ENCODE data around the gene CLDN9.
A peak's percentile ranks its signal among the peaks of the same experiment; 100 is the strongest.
"Not testable (repeated sequence)": the region's sequence is repeated elsewhere in the genome, so short reads cannot be mapped to it uniquely, and the experiment has no call there.

Gene CLDN9

GRCh38 chr16:3054965-3055733 lies 42.4 kb downstream of the CLDN9 start:
- peak; percentile 19 for DNase-seq (ENCODE audit: low spot score)
- no peak for TF ChIP-seq CTCF (IDR thresholded peaks at IDR 0.05; ENCODE audit: borderline replicate concordance, control extremely low read depth, extremely low read depth, insufficient read depth, missing control alignments)
- in situ Hi-C loops (cut with MboI; ENCODE audit: low sequenced_read_pairs, unreplicated experiment): no loop called here

- in situ Hi-C loops (cut with MboI; ENCODE audit: low sequenced_read_pairs, unreplicated experiment); DNase-seq (ENCODE audit: low spot score): not testable (repeated sequence)
Measured at GRCh38 chr16:3055734-3056115, 43.0 kb downstream of the CLDN9 start.

GRCh38 chr16:3056336-3057180 lies 43.8 kb downstream of the CLDN9 start:
- in situ Hi-C loops (cut with MboI; ENCODE audit: low sequenced_read_pairs, unreplicated experiment): no loop called here
- DNase-seq (ENCODE audit: low spot score): no peak
- TF ChIP-seq CTCF (IDR thresholded peaks at IDR 0.05; ENCODE audit: borderline replicate concordance, control extremely low read depth, extremely low read depth, insufficient read depth, missing control alignments): no peak

GRCh38 chr16:3057181-3058138 lies 44.7 kb downstream of the CLDN9 start:
- TF ChIP-seq CTCF (IDR thresholded peaks at IDR 0.05; ENCODE audit: borderline replicate concordance, control extremely low read depth, extremely low read depth, insufficient read depth, missing control alignments): no peak
- in situ Hi-C loops (cut with MboI; ENCODE audit: low sequenced_read_pairs, unreplicated experiment): no loop called here

GRCh38 chr16:3058139-3059030 lies 45.7 kb downstream of the CLDN9 start:
- DNase-seq (ENCODE audit: low spot score): peak; percentile 80
- peak; percentile 67 for TF ChIP-seq CTCF (IDR thresholded peaks at IDR 0.05; ENCODE audit: borderline replicate concordance, control extremely low read depth, extremely low read depth, insufficient read depth, missing control alignments)
- in situ Hi-C loops (cut with MboI; ENCODE audit: low sequenced_read_pairs, unreplicated experiment): no loop called here

More at GRCh38 chr16:3057181-3058138, 44.7 kb downstream of the CLDN9 start:
- no peak for DNase-seq (ENCODE audit: low spot score)

GRCh38 chr16:3059041-3059722 lies 46.5 kb downstream of the CLDN9 start:
- in situ Hi-C loops (cut with MboI; ENCODE audit: low sequenced_read_pairs, unreplicated experiment): no loop called here
- TF ChIP-seq CTCF (IDR thresholded peaks at IDR 0.05; ENCODE audit: borderline replicate concordance, control extremely low read depth, extremely low read depth, insufficient read depth, missing control alignments): peak; percentile 94
- peak; percentile 97 for DNase-seq (ENCODE audit: low spot score)

All from GM13976 (cell line).